Measurements from ENCODE around the gene PLEKHA6.

PLEKHA6 gene

GRCh38 chr1:204402391-204402790, 42.7 kb upstream of the PLEKHA6 start:
- Histone ChIP-seq H2BK120ac (ENCODE audit: low read depth, low read length) (no peak overlapping the region), H2AFZ (ENCODE audit: low read depth, low read length) (no peak overlapping the region), H2AK5ac (ENCODE audit: low read length, severe bottlenecking) (no peak overlapping the region), H3K4me1 (ENCODE audit: control insufficient read depth, insufficient read depth, low read depth, low read length) (peaks cover 2% of the 10 kb centered on the region), H3K9me3 (ENCODE audit: control insufficient read depth, low read length) (no peaks in the 10 kb centered on the region), H3K27ac (ENCODE audit: low read length, poor library complexity, severe bottlenecking) (no peak overlapping the region), H3K79me1 (replicated peaks; ENCODE audit: low read length, poor library complexity, severe bottlenecking) (peaks cover 4% of the 10 kb centered on the region), H3K4me2 (ENCODE audit: low read length, poor library complexity, severe bottlenecking) (no peak overlapping the region), H3K23ac (ENCODE audit: low read length in 2 of 2) (no peak overlapping the region), H3K4me3 (ENCODE audit: insufficient read depth in 1 of 2, low read depth in 1 of 2, low read length in 2 of 2) (no peak overlapping the region), H3K27me3 (ENCODE audit: control insufficient read depth in 1 of 2, insufficient read depth in 1 of 2, low read length in 2 of 2) (no peaks in the 10 kb centered on the region), H3K4ac (ENCODE audit: low read depth in 1 of 2, low read length in 2 of 2) (no peak overlapping the region), H3K14ac (ENCODE audit: low read length in 2 of 2) (no peak overlapping the region), H3K36me3 (ENCODE audit: control insufficient read depth in 1 of 2, insufficient read depth in 2 of 2, low read depth in 1 of 2, low read length in 2 of 2) (peaks cover 27 to 86% of the 10 kb centered on the region in 2 experiments), H2BK5ac (ENCODE audit: low read depth, low read length, poor library complexity, severe bottlenecking) (no peak overlapping the region), H4K8ac (ENCODE audit: low read length) (no peak overlapping the region), H2BK15ac (ENCODE audit: low read depth, poor library complexity, severe bottlenecking) (no peak overlapping the region), H2BK12ac (ENCODE audit: low read length in 2 of 2) (no peak overlapping the region), H3K18ac (ENCODE audit: low read depth in 1 of 2, low read length in 2 of 2) (no peak overlapping the region), H3K9ac (ENCODE audit: low read length) (no peak overlapping the region), H4K91ac (ENCODE audit: low read length) (no peak overlapping the region)
- no peak for DNase-seq
- 98% methylated on average over 3 of the region's 4 CpGs for WGBS

DNA sequence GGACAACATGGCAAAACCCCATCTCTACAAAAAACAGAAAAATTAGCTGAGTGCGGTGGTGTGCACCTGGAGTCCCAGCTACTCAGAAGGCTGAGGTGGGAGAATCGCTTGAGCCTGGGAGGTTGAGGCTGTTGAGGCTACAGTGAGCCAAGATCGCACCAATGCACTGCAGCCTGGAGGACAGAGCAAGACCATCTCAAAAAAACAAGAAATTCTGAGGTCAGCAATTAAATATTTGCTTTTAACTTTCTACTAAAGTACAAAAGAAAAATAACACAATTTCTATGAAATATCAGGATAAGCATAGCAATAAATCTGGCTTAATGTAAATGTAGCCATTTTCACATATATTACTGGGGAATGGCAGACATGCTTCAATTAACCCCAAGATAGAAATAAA, 42.0 kb upstream of the PLEKHA6 start:
- peaks cover 27 to 88% of the 10 kb centered on the region in 2 experiments for H3K36me3 ChIP-seq (ENCODE audit: control insufficient read depth in 1 of 2, insufficient read depth in 2 of 2, low read depth in 1 of 2, low read length in 2 of 2)
- H3K14ac ChIP-seq (ENCODE audit: low read length in 2 of 2): no peak overlapping the region
- no peak overlapping the region for H4K8ac ChIP-seq (ENCODE audit: low read length)
- peaks cover 4% of the 10 kb centered on the region for H3K79me1 ChIP-seq (replicated peaks; ENCODE audit: low read length, poor library complexity, severe bottlenecking)
- H3K9ac ChIP-seq (ENCODE audit: low read length): no peak overlapping the region
- H3K27ac ChIP-seq (ENCODE audit: low read length, poor library complexity, severe bottlenecking): no peak overlapping the region
- no peak overlapping the region for H2BK5ac ChIP-seq (ENCODE audit: low read depth, low read length, poor library complexity, severe bottlenecking)
- no peak overlapping the region for H2BK15ac ChIP-seq (ENCODE audit: low read depth, poor library complexity, severe bottlenecking)
- no peak overlapping the region for H3K4ac ChIP-seq (ENCODE audit: low read depth in 1 of 2, low read length in 2 of 2)
- DNase-seq: no peak
- H2BK120ac ChIP-seq (ENCODE audit: low read depth, low read length): no peak overlapping the region
- no peak overlapping the region for H3K4me2 ChIP-seq (ENCODE audit: low read length, poor library complexity, severe bottlenecking)
- no peak overlapping the region for H3K18ac ChIP-seq (ENCODE audit: low read depth in 1 of 2, low read length in 2 of 2)
- WGBS: 100% methylated on average over 2 of the region's 3 CpGs
- H3K4me1 ChIP-seq (ENCODE audit: control insufficient read depth, insufficient read depth, low read depth, low read length): peaks cover 2% of the 10 kb centered on the region
- no peaks in the 10 kb centered on the region for H3K9me3 ChIP-seq (ENCODE audit: control insufficient read depth, low read length)
- no peak overlapping the region for H4K91ac ChIP-seq (ENCODE audit: low read length)
- H3K27me3 ChIP-seq (ENCODE audit: control insufficient read depth in 1 of 2, insufficient read depth in 1 of 2, low read length in 2 of 2): no peaks in the 10 kb centered on the region
- no peak overlapping the region for H2BK12ac ChIP-seq (ENCODE audit: low read length in 2 of 2)
- H2AK5ac ChIP-seq (ENCODE audit: low read length, severe bottlenecking): no peak overlapping the region
- no peak overlapping the region for H3K23ac ChIP-seq (ENCODE audit: low read length in 2 of 2)
- no peak overlapping the region for H3K4me3 ChIP-seq (ENCODE audit: insufficient read depth in 1 of 2, low read depth in 1 of 2, low read length in 2 of 2)
- H2AFZ ChIP-seq (ENCODE audit: low read depth, low read length): no peak overlapping the region

DNA sequence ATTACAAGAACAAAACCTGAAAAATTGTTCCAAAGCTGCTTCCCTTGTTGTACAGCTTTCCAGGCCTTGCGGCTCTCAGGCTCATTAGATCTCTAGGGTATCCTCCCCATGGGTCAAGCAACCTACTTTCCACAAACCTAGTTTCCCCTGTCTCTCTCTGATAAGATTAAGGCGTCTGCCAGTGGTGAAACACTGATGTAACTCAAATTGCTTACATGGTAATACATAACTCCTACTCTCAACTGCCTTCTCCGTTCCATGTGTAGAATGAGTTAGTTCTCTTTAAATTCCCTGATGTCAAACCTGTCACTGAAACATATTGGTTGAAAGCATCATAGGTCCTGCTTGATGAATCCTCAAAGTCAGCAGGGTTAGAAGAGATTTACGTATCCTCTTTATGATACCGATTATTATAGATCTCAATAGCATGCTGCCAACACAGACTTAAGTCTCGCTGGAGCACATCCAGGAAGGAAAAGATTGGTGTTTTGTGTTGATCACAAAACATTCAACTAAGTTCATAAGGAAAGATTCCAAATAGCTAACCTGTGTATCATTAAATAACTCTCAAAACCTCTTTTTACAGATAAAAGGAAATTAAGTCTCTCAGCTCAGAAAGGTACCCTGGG, 41.3 kb upstream of the PLEKHA6 start:
- Histone ChIP-seq H4K91ac (ENCODE audit: low read length) (no peak overlapping the region), H3K9ac (ENCODE audit: low read length) (no peak overlapping the region), H3K14ac (ENCODE audit: low read length in 2 of 2) (no peak overlapping the region), H2BK15ac (ENCODE audit: low read depth, poor library complexity, severe bottlenecking) (no peak overlapping the region), H3K79me1 (replicated peaks; ENCODE audit: low read length, poor library complexity, severe bottlenecking) (peaks cover 4% of the 10 kb centered on the region), H3K4me2 (ENCODE audit: low read length, poor library complexity, severe bottlenecking) (no peak overlapping the region), H4K8ac (ENCODE audit: low read length) (no peak overlapping the region), H3K36me3 (ENCODE audit: control insufficient read depth in 1 of 2, insufficient read depth in 2 of 2, low read depth in 1 of 2, low read length in 2 of 2) (peaks cover 27 to 83% of the 10 kb centered on the region in 2 experiments), H2BK12ac (ENCODE audit: low read length in 2 of 2) (no peak overlapping the region), H2BK120ac (ENCODE audit: low read depth, low read length) (no peak overlapping the region), H3K27me3 (ENCODE audit: control insufficient read depth in 1 of 2, insufficient read depth in 1 of 2, low read length in 2 of 2) (no peaks in the 10 kb centered on the region), H3K23ac (ENCODE audit: low read length in 2 of 2) (no peak overlapping the region), H3K4ac (ENCODE audit: low read depth in 1 of 2, low read length in 2 of 2) (no peak overlapping the region), H3K4me1 (ENCODE audit: control insufficient read depth, insufficient read depth, low read depth, low read length) (peaks cover 2% of the 10 kb centered on the region), H3K27ac (ENCODE audit: low read length, poor library complexity, severe bottlenecking) (no peak overlapping the region), H2BK5ac (ENCODE audit: low read depth, low read length, poor library complexity, severe bottlenecking) (no peak overlapping the region), H3K9me3 (ENCODE audit: control insufficient read depth, low read length) (no peaks in the 10 kb centered on the region), H2AFZ (ENCODE audit: low read depth, low read length) (no peak overlapping the region), H2AK5ac (ENCODE audit: low read length, severe bottlenecking) (no peak overlapping the region), H3K4me3 (ENCODE audit: insufficient read depth in 1 of 2, low read depth in 1 of 2, low read length in 2 of 2) (no peak overlapping the region), H3K18ac (ENCODE audit: low read depth in 1 of 2, low read length in 2 of 2) (no peak overlapping the region)
- peak; percentile 36 for DNase-seq
- 100% methylated on average over 2 of the region's 6 CpGs for WGBS

GRCh38 chr1:204398197-204399125, 38.7 kb upstream of the PLEKHA6 start:
- no peak overlapping the region for H4K8ac ChIP-seq (ENCODE audit: low read length)
- DNase-seq: peak; percentile 82
- H3K4ac ChIP-seq (ENCODE audit: low read depth in 1 of 2, low read length in 2 of 2): no peak overlapping the region

More at GRCh38 chr1:204398197-204399125, 38.7 kb upstream of the PLEKHA6 start:
- H3K18ac ChIP-seq (ENCODE audit: low read depth in 1 of 2, low read length in 2 of 2): no peak overlapping the region
- no peaks in the 10 kb centered on the region for H3K9me3 ChIP-seq (ENCODE audit: control insufficient read depth, low read length)
- no peak overlapping the region for H3K14ac ChIP-seq (ENCODE audit: low read length in 2 of 2)
- 96% methylated on average over 5 of the region's 7 CpGs for WGBS
- no peak overlapping the region for H3K4me2 ChIP-seq (ENCODE audit: low read length, poor library complexity, severe bottlenecking)
- no peak overlapping the region for H3K23ac ChIP-seq (ENCODE audit: low read length in 2 of 2)
- no peak overlapping the region for H2AFZ ChIP-seq (ENCODE audit: low read depth, low read length)
- H2BK120ac ChIP-seq (ENCODE audit: low read depth, low read length): no peak overlapping the region
- no peak overlapping the region for H3K4me3 ChIP-seq (ENCODE audit: insufficient read depth in 1 of 2, low read depth in 1 of 2, low read length in 2 of 2)
- H3K27me3 ChIP-seq (ENCODE audit: control insufficient read depth in 1 of 2, insufficient read depth in 1 of 2, low read length in 2 of 2): no peaks in the 10 kb centered on the region
- H3K9ac ChIP-seq (ENCODE audit: low read length): no peak overlapping the region
- H3K79me1 ChIP-seq (replicated peaks; ENCODE audit: low read length, poor library complexity, severe bottlenecking): peaks cover 4% of the 10 kb centered on the region
- H3K4me1 ChIP-seq (ENCODE audit: control insufficient read depth, insufficient read depth, low read depth, low read length): peaks cover 2% of the 10 kb centered on the region
- no peak overlapping the region for H2BK12ac ChIP-seq (ENCODE audit: low read length in 2 of 2)
- H2AK5ac ChIP-seq (ENCODE audit: low read length, severe bottlenecking): no peak overlapping the region
- no peak overlapping the region for H2BK15ac ChIP-seq (ENCODE audit: low read depth, poor library complexity, severe bottlenecking)
- H2BK5ac ChIP-seq (ENCODE audit: low read depth, low read length, poor library complexity, severe bottlenecking): no peak overlapping the region
- no peak overlapping the region for H3K27ac ChIP-seq (ENCODE audit: low read length, poor library complexity, severe bottlenecking)
- H3K36me3 ChIP-seq (ENCODE audit: control insufficient read depth in 1 of 2, insufficient read depth in 2 of 2, low read depth in 1 of 2, low read length in 2 of 2): peaks cover 23 to 58% of the 10 kb centered on the region in 2 experiments
- H4K91ac ChIP-seq (ENCODE audit: low read length): no peak overlapping the region

All from mesenchymal stem cell (in vitro differentiated cells and primary cell).